OCI-LY1 (cell line): ENCODE data around the gene ZDHHC14.

Experiments used
- H2AFZ ChIP-seq: fragments of 200-600 bp; sonication (generic), shearing (Covaris generic); 2 replicates; pipeline ENCODE4 v1.6.0; 2014; ENCODE audit warnings: antibody characterized with exemption, mild to moderate bottlenecking, low read length
- H3F3A ChIP-seq: fragments of 200-600 bp; sonication (generic), shearing (Covaris generic); 2 replicates; pipeline ENCODE4 v1.6.0; 2014; ENCODE audit warnings: mild to moderate bottlenecking, antibody characterized with exemption, low read length, moderate library complexity; ENCODE audit not compliant: insufficient read depth
- H3K27ac ChIP-seq: fragments of 200-600 bp; sonication (generic); 2 replicates; pipeline ENCODE4 v1.5.1; 2014; ENCODE audit warnings: low read length, mixed run types, mild to moderate bottlenecking, low read depth; ENCODE audit not compliant: poor library complexity, severe bottlenecking
- H3K27me3 ChIP-seq: fragments of 200-600 bp; sonication (generic); 2 replicates; pipeline ENCODE4 v1.6.0; 2014; ENCODE audit warnings: antibody characterized with exemption, mild to moderate bottlenecking, low read length, moderate library complexity; ENCODE audit not compliant: insufficient read depth
- H3K36me3 ChIP-seq: fragments of 200-600 bp; sonication (generic); 2 replicates; pipeline ENCODE4 v1.6.1; 2014; ENCODE audit warnings: mild to moderate bottlenecking, antibody characterized with exemption, low read length, moderate library complexity, mixed read lengths; ENCODE audit not compliant: insufficient read depth
- H3K4me1 ChIP-seq: fragments of 200-600 bp; sonication (generic); 2 replicates; pipeline ENCODE4 v1.5.1; 2014; ENCODE audit warnings: mild to moderate bottlenecking, low read length, moderate library complexity; ENCODE audit not compliant: insufficient read depth, severe bottlenecking
- H3K4me2 ChIP-seq: fragments of 200-600 bp; sonication (generic), shearing (Covaris generic); 2 replicates; pipeline ENCODE4 v1.6.1; 2014; ENCODE audit warnings: low read length
- H3K4me3 ChIP-seq: fragments of 200-600 bp; sonication (generic); 2 replicates; pipeline ENCODE4 v1.5.1; 2014; ENCODE audit warnings: low read length, low read depth, mild to moderate bottlenecking, mixed read lengths; ENCODE audit not compliant: poor library complexity, severe bottlenecking
- H3K79me2 ChIP-seq: fragments of 200-600 bp; shearing (Covaris generic); 2 replicates; pipeline ENCODE4 v1.6.1; 2016; ENCODE audit warnings: mixed run types, low read length, mixed read lengths; ENCODE audit not compliant: insufficient read depth
- H3K9ac ChIP-seq: fragments of 200-600 bp; sonication (generic), shearing (Covaris generic); 2 replicates; pipeline ENCODE4 v1.6.1; 2014; ENCODE audit warnings: mild to moderate bottlenecking, low read length, mixed read lengths
- H3K9me2 ChIP-seq: fragments of 200-600 bp; sonication (generic), shearing (Covaris generic); 2 replicates; pipeline ENCODE4 v1.6.1; 2014; ENCODE audit warnings: low read depth, mild to moderate bottlenecking, low read length, mixed read lengths
- H3K9me3 ChIP-seq: fragments of 200-600 bp; shearing (Covaris generic); 2 replicates; pipeline ENCODE4 v1.6.1; 2014; ENCODE audit warnings: low read length, mixed read lengths
- H4K20me1 ChIP-seq: fragments of 200-600 bp; sonication (generic), shearing (Covaris generic); 2 replicates; pipeline ENCODE4 v1.6.0; 2016; ENCODE audit warnings: mild to moderate bottlenecking, low read length; ENCODE audit not compliant: insufficient read depth
- CTCF ChIP-seq: fragments of 200-600 bp; sonication (generic), shearing (Covaris generic); IDR thresholded peaks from 2 replicates; pipeline ENCODE4 v1.5.1; 2017; ENCODE audit warnings: mild to moderate bottlenecking, antibody characterized with exemption, low read length, moderate library complexity, mixed read lengths
- EZH2 ChIP-seq: fragments of 200-600 bp; sonication (generic), shearing (Covaris generic); IDR thresholded peaks from 2 replicates; pipeline ENCODE4 v1.8.0; 2017; ENCODE audit warnings: borderline replicate concordance, mixed run types, mild to moderate bottlenecking, antibody characterized with exemption, low read length, moderate library complexity, mixed read lengths

ZDHHC14 gene

DNA sequence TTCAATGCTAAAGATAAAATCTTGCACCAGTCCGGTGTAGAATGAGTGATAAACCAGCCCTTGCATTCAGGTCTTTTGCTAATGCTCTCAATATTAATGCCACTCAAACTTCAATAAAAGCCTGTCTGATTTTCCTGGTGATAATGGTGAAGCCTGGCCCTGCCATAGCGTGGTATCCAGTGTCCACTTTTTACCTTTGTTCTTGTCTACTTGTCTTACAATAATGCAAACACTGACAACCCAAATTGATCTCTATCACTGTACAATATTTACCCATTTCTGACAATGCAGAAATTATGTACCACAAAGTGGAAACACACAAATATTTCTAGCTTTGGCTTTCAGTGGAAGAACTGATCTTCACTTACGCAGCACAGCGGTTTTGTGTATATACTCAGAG, 189.1 kb downstream of the ZDHHC14 start:
- Histone ChIP-seq H2AFZ (no peak overlapping the region), H3K36me3 (no peaks in the 10 kb centered on the region), H3K9me3 (no peaks in the 10 kb centered on the region), H3K79me2 (no peaks in the 10 kb centered on the region), H3K4me2 (no peak overlapping the region), H4K20me1 (no peaks in the 10 kb centered on the region), H3K4me3 (no peak overlapping the region), H3K4me1 (no peaks in the 10 kb centered on the region), H3K27me3 (0 out of 2 replicates have a peak, but pooled peaks cover 4% of the 10 kb centered on the region), H3F3A (no peaks in the 10 kb centered on the region), H3K27ac (no peak overlapping the region), H3K9me2 (no peaks in the 10 kb centered on the region), H3K9ac (no peak overlapping the region)
- TF ChIP-seq EZH2 = no peak
- TF ChIP-seq CTCF = no peak

DNA sequence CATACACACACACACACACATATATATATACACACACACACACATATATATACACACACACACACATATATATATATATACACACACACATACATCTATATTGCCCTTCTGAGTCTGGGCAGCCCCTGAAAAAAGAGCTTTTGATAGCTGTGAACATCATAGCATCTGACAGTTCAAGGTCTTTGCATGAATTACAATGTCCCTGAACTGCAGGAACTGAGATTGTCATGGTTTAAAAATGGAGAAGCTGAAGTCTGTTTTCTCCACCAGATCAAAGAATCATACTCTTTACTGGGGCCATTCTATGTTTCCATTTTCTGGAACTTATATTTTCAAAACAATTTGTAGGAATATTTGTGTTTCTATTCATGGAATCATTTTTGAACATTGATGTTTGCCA, 189.8 kb downstream of the ZDHHC14 start:
- TF ChIP-seq EZH2 = no peak

DNA sequence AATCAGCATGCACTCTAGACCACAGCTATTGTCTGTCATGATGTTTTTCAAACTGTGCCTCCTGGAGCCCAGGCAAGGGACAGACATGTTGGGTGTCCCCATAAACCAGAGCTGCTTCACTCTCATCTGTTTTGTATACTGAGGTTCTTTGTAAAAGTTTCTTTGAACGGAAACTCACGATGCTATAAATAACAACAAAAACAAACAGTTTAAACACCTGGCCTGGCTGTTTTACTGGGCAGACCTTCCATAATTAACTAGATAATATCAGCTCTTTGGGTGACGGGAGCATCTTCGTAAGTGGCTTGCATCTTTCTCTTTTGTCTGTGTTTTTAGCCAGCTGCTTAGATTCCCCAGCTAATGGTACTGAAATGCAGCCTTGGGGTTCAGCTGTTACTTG, 190.3 kb downstream of the ZDHHC14 start:
- no peaks in the 10 kb centered on the region for H4K20me1 ChIP-seq
- no peak overlapping the region for H3K4me3 ChIP-seq
- no peaks in the 10 kb centered on the region for H3K4me1 ChIP-seq
- no peak overlapping the region for H3K9ac ChIP-seq
- no peaks in the 10 kb centered on the region for H3F3A ChIP-seq
- H3K79me2 ChIP-seq = no peaks in the 10 kb centered on the region
- H3K27ac ChIP-seq = no peak overlapping the region
- H3K36me3 ChIP-seq = no peaks in the 10 kb centered on the region
- no peak for TF ChIP-seq CTCF
- no peak for TF ChIP-seq EZH2
- no peak overlapping the region for H2AFZ ChIP-seq
- H3K27me3 ChIP-seq = 0 out of 2 replicates have a peak, but pooled peaks cover 6% of the 10 kb centered on the region
- no peaks in the 10 kb centered on the region for H3K9me2 ChIP-seq
- no peak overlapping the region for H3K4me2 ChIP-seq
- no peaks in the 10 kb centered on the region for H3K9me3 ChIP-seq

More for the DNA sequence above, 189.8 kb downstream of the ZDHHC14 start:
- H3K27me3 ChIP-seq = 0 out of 2 replicates have a peak, but pooled peaks cover 6% of the 10 kb centered on the region
- no peaks in the 10 kb centered on the region for H3F3A ChIP-seq
- H3K9me3 ChIP-seq = no peaks in the 10 kb centered on the region
- no peak overlapping the region for H3K9ac ChIP-seq
- no peak overlapping the region for H3K4me3 ChIP-seq
- no peak overlapping the region for H3K27ac ChIP-seq
- no peaks in the 10 kb centered on the region for H3K36me3 ChIP-seq
- no peak overlapping the region for H3K4me2 ChIP-seq
- H3K79me2 ChIP-seq = no peaks in the 10 kb centered on the region
- no peaks in the 10 kb centered on the region for H3K9me2 ChIP-seq
- H4K20me1 ChIP-seq = no peaks in the 10 kb centered on the region
- H2AFZ ChIP-seq = no peak overlapping the region
- no peaks in the 10 kb centered on the region for H3K4me1 ChIP-seq

DNA sequence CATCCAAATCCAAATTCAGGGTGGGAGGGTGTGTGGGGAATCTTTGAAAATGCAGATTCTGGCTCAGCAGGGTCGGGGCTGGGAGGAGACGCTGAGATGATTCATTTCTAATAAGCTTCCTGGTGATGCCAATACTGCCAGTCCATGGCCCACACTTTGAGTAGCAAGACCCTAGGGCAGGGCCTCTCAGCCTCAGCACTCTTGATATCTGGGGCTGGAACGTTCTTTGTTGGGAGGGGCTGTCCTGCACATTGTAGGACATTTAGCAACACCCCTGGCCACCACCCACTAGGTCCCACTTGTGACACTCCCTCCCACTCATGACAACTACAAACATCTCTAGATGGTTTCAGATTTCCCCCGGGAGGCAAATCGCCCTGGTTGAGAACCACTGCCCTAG, 191.0 kb downstream of the ZDHHC14 start:
- no peaks in the 10 kb centered on the region for H3K36me3 ChIP-seq
- H3F3A ChIP-seq = no peaks in the 10 kb centered on the region
- no peak overlapping the region for H3K9ac ChIP-seq
- H3K9me3 ChIP-seq = no peaks in the 10 kb centered on the region
- TF ChIP-seq CTCF = no peak
- TF ChIP-seq EZH2 = no peak
- H3K4me3 ChIP-seq = no peak overlapping the region
- no peaks in the 10 kb centered on the region for H3K79me2 ChIP-seq
- H3K4me1 ChIP-seq = no peaks in the 10 kb centered on the region
- H3K4me2 ChIP-seq = no peak overlapping the region
- H3K9me2 ChIP-seq = no peaks in the 10 kb centered on the region
- no peak overlapping the region for H2AFZ ChIP-seq
- H3K27me3 ChIP-seq = 0 out of 2 replicates have a peak, but pooled peaks cover 6% of the 10 kb centered on the region
- H3K27ac ChIP-seq = no peak overlapping the region
- H4K20me1 ChIP-seq = no peaks in the 10 kb centered on the region
